CD4-positive, alpha-beta T cell (primary cell): ENCODE data around the gene SLC26A2. TPM values are rescaled to one million over a fixed set of nuclear protein-coding genes. Genes with fewer than 3 reads are reported as not detected.

Source experiments
- ATAC-seq: fragments of 200-7000 bp; cut with Tn5 transposase; one replicate; pipeline ENCODE4 v1.10.0; 2022; ENCODE audit warnings: mild to moderate bottlenecking; ENCODE audit not compliant: poor library complexity
- CTCF ChIA-PET: fragments of 350-600 bp; sonication (Branson Sonifier 250); formaldehyde crosslinking; loops from one replicate; lab custom pipeline; 2021; ENCODE audit warnings: antibody characterized with exemption, inconsistent platforms; lab: Charles Lee
- POLR2A ChIA-PET: fragments of 350-600 bp; sonication (Branson Sonifier 250); formaldehyde crosslinking; loops from one replicate; lab custom pipeline; 2021; ENCODE audit warnings: antibody characterized with exemption, inconsistent platforms; lab: Charles Lee
- DNase-seq, 14 experiments: peaks; one replicate each; pipeline ENCODE4 v3.0.0-alpha.2; 2013 to 2020; ENCODE audit warnings: mixed read lengths in 2 of 14
- H3K27ac ChIP-seq, 2 donors: one replicate each; pipeline versions ENCODE4 v1.5.1 to v1.7.0; 2013; ENCODE audit warnings: low read length in 2 of 2, low read depth in 1 of 2, mild to moderate bottlenecking in 1 of 2
- H3K27me3 ChIP-seq, 2 experiments: 1 replicate in 1 of 2; 2 replicates in 1 of 2; pipeline versions ENCODE4 v1.6.1 to v1.7.0; 2013; ENCODE audit warnings: low read length in 2 of 2, control low read depth in 1 of 2, mild to moderate bottlenecking in 1 of 2, moderate library complexity in 1 of 2; ENCODE audit not compliant: insufficient read depth in 2 of 2, control insufficient read depth in 1 of 2
- H3K36me3 ChIP-seq: one replicate; pipeline ENCODE4 v1.6.1; 2013; ENCODE audit warnings: low read length, control low read depth; ENCODE audit not compliant: insufficient read depth
- H3K4me1 ChIP-seq: one replicate; pipeline ENCODE4 v1.6.1; 2013; ENCODE audit warnings: low read length, control low read depth; ENCODE audit not compliant: insufficient read depth
- H3K4me3 ChIP-seq: one replicate; pipeline ENCODE4 v1.5.1; 2013; ENCODE audit warnings: mild to moderate bottlenecking, low read length, moderate library complexity
- H3K9me3 ChIP-seq, 2 experiments: 1 replicate in 1 of 2; 2 replicates in 1 of 2; pipeline versions ENCODE4 v1.6.1 to v1.7.0; 2013; ENCODE audit warnings: low read length in 2 of 2, mild to moderate bottlenecking in 2 of 2, control low read depth in 1 of 2, moderate library complexity in 1 of 2; ENCODE audit not compliant: control insufficient read depth in 1 of 2, insufficient read depth in 1 of 2
- H3K27ac Mint-ChIP-seq: one replicate; pipeline ENCODE4 v1.8.0; 2020; ENCODE audit warnings: mixed read lengths
- H3K27me3 Mint-ChIP-seq: one replicate; pipeline ENCODE4 v1.8.0; 2021; ENCODE audit warnings: mixed read lengths
- H3K36me3 Mint-ChIP-seq: one replicate; pipeline ENCODE4 v1.8.0; 2021; ENCODE audit warnings: low read depth, mixed read lengths
- H3K4me1 Mint-ChIP-seq: one replicate; pipeline ENCODE4 v1.8.0; 2021; ENCODE audit warnings: low read depth, mixed read lengths
- H3K4me3 Mint-ChIP-seq: one replicate; pipeline ENCODE4 v1.8.0; 2020; ENCODE audit warnings: mild to moderate bottlenecking, mixed read lengths
- H3K9me3 Mint-ChIP-seq: one replicate; pipeline ENCODE4 v1.8.0; 2020; ENCODE audit warnings: mixed read lengths
- CTCF ChIP-seq: fragments of 200-600 bp; IDR thresholded peaks from one replicate; pipeline ENCODE4 v1.8.0; 2022; ENCODE audit warnings: antibody characterized with exemption, mild to moderate bottlenecking
- intact Hi-C, 2 experiments: fragments of 100-400 bp; cut with DNase I in 1 of 2; cut with micrococcal nuclease in 1 of 2; formaldehyde crosslinking; loops; one replicate each; pipeline versions ENCODE4 v1.15.1 to v1.9.0; 2023 to 2025; cut with DNase I, micrococcal nuclease
- total RNA-seq, 174 experiments: library from RNA in 2 of 174; stranded (reverse) in 2 of 174; gene quantifications; one replicate each; pipeline ENCODE4 v1.2.3 and lab custom pipeline; 2021 to 2026

SLC26A2 gene
- total RNA-seq, 2 experiments from 2014 or later = 2.8 to 4.2 TPM

GRCh38 chr5:149966946-149967345 lies 6.4 kb downstream of the SLC26A2 start:
- POLR2A ChIA-PET = interaction anchor here (1.1 kb wide), 1 partner anchor 14 kb away, joined by 3 read pairs; no protein-coding TSS in a partner anchor
- intact Hi-C loops = no loop called here
- no peak for ATAC-seq

GRCh38 chr5:149969181-149969930 lies 8.8 kb downstream of the SLC26A2 start:
- no peak overlapping the region for H3K4me3 Mint-ChIP-seq
- intact Hi-C loops = no loop called here
- no peak for DNase-seq
- ChIA-PET POLR2A (no interaction called here), CTCF (interaction anchor here (1.0 to 1.5 kb wide), 2 partner anchors 10 to 42 kb away, joined by 3 to 4 read pairs; no protein-coding TSS in a partner anchor)
- no peak overlapping the region for H3K27ac Mint-ChIP-seq
- H3K27ac ChIP-seq = no peak overlapping the region
- no peak for ATAC-seq
- peaks cover 11% of the 10 kb centered on the region for H3K36me3 Mint-ChIP-seq
- no peaks in the 10 kb centered on the region for H3K9me3 ChIP-seq
- peaks cover 12% of the 10 kb centered on the region for H3K4me1 Mint-ChIP-seq
- H3K36me3 ChIP-seq = no peaks in the 10 kb centered on the region
- no peaks in the 10 kb centered on the region for H3K4me1 ChIP-seq
- H3K27me3 ChIP-seq = no peaks in the 10 kb centered on the region
- TF ChIP-seq CTCF = no peak
- H3K9me3 Mint-ChIP-seq = no peaks in the 10 kb centered on the region
- H3K4me3 ChIP-seq = no peak overlapping the region
- H3K27me3 Mint-ChIP-seq = no peaks in the 10 kb centered on the region

More at GRCh38 chr5:149966946-149967345, 6.4 kb downstream of the SLC26A2 start:
- TF ChIP-seq CTCF = no peak
- H3K36me3 Mint-ChIP-seq = peaks cover 20% of the 10 kb centered on the region
- H3K36me3 ChIP-seq = no peaks in the 10 kb centered on the region
- no peak overlapping the region for H3K4me3 Mint-ChIP-seq
- H3K4me1 Mint-ChIP-seq = peaks cover 18% of the 10 kb centered on the region
- no peak overlapping the region for H3K27ac Mint-ChIP-seq
- no peaks in the 10 kb centered on the region for H3K27me3 Mint-ChIP-seq
- no peaks in the 10 kb centered on the region for H3K9me3 Mint-ChIP-seq
- H3K4me3 ChIP-seq = no peak overlapping the region
- H3K4me1 ChIP-seq = peaks cover 5% of the 10 kb centered on the region
- CTCF ChIA-PET = interaction anchor here (2.0 kb wide), 1 partner anchor 24 kb away, joined by 10 read pairs; no protein-coding TSS in a partner anchor
- DNase-seq = no peak
- H3K9me3 ChIP-seq = no peaks in the 10 kb centered on the region
- H3K27ac ChIP-seq = no peak overlapping the region
- H3K27me3 ChIP-seq = no peaks in the 10 kb centered on the region

GRCh38 chr5:149975409-149975808 lies 14.9 kb downstream of the SLC26A2 start:
- Mint-ChIP-seq H3K27ac (no peak overlapping the region), H3K9me3 (no peaks in the 10 kb centered on the region), H3K4me1 (peaks cover 11% of the 10 kb centered on the region), H3K4me3 (no peak overlapping the region), H3K27me3 (no peaks in the 10 kb centered on the region), H3K36me3 (peaks cover 56% of the 10 kb centered on the region)
- Histone ChIP-seq H3K27me3 (no peaks in the 10 kb centered on the region), H3K36me3 (peaks cover 29% of the 10 kb centered on the region), H3K4me3 (no peak overlapping the region), H3K9me3 (no peaks in the 10 kb centered on the region), H3K27ac (no peak overlapping the region), H3K4me1 (no peaks in the 10 kb centered on the region)
- intact Hi-C loops = no loop called here
- ChIA-PET CTCF (interaction anchor here (0.9 kb wide), 1 partner anchor 15 kb away, joined by 4 read pairs; no protein-coding TSS in a partner anchor), POLR2A (no interaction called here)
- DNase-seq (no peak), ATAC-seq (no peak)
- TF ChIP-seq CTCF = no peak
